ENCODE results near the gene IGF1R. TPM values are rescaled to one million over a fixed set of nuclear protein-coding genes. Genes with fewer than 3 reads are reported as not detected.

Gene IGF1R
- total and polyA plus RNA-seq, 2 donors (not counting 3 experiments of a cell fraction or from before 2014, with no cell fraction given): 16.1 to 59.1 TPM

- POLR2A ChIA-PET: no interaction called here
- Histone ChIP-seq H3K27ac (ENCODE audit: insufficient read depth, low read depth, low read length) (no peak overlapping the region), H3K9ac (replicated peaks; ENCODE audit: extremely low read depth, insufficient read depth, low read length) (no peak overlapping the region), H3K4me2 (ENCODE audit: insufficient read depth, low read length) (no peak overlapping the region), H3K9me1 (replicated peaks; ENCODE audit: control insufficient read depth, extremely low read depth, insufficient read depth, low read length) (no peaks in the 10 kb centered on the region), H3K79me2 (ENCODE audit: control insufficient read depth, insufficient read depth, low read length) (no peaks in the 10 kb centered on the region), H3K4me3 (replicated peaks in 1 of 3; ENCODE audit: insufficient read depth in 1 of 3, low read depth in 1 of 3, low read length in 3 of 3) (no peak overlapping the region), H3K27me3 (ENCODE audit: control insufficient read depth in 2 of 2, insufficient read depth in 2 of 2, low read length in 2 of 2) (no peaks in the 10 kb centered on the region), H3K36me3 (ENCODE audit: control insufficient read depth in 2 of 2, extremely low read depth in 1 of 2, insufficient read depth in 2 of 2, low read length in 2 of 2) (peaks cover 0 to 31% of the 10 kb centered on the region in 2 experiments), H2AFZ (ENCODE audit: low read depth, low read length) (no peak overlapping the region), H3K4me1 (ENCODE audit: control insufficient read depth, extremely low read depth, insufficient read depth, low read length) (peaks cover 3% of the 10 kb centered on the region), H4K20me1 (replicated peaks; ENCODE audit: control insufficient read depth, extremely low read depth, insufficient read depth, low read length) (no peaks in the 10 kb centered on the region), H3K9me3 (replicated peaks; ENCODE audit: control insufficient read depth, insufficient read depth, low read length) (no peaks in the 10 kb centered on the region)
- BruUV-seq (replicated peaks): no TSS peak
- intact Hi-C loops (cut with micrococcal nuclease) (no loop called here), dilution Hi-C loops (cut with MboI; ENCODE audit: extremely low pct_ligation_motif_present, low sequenced_read_pairs) (no loop called here)
- CTCF ChIA-PET: no interaction called here
- FAIRE-seq (no peak), DNase-seq (ENCODE audit: low read depth, low spot score) (no peak)
- TF ChIP-seq GATA2 (IDR thresholded peaks at IDR 0.05; ENCODE audit: insufficient read depth, insufficient read length, low read depth, low read length) (no peak), FOS (IDR thresholded peaks at IDR 0.05; ENCODE audit: borderline replicate concordance, insufficient read depth, low read length) (no peak), POLR2AphosphoS5 (IDR thresholded peaks at IDR 0.05; ENCODE audit: insufficient read depth, low read depth, low read length) (no peak), CTCF (IDR thresholded peaks at IDR 0.05; ENCODE audit: extremely low read depth in 1 of 2, insufficient read depth in 1 of 2, low read depth in 1 of 2, low read length in 2 of 2) (no peak), EZH2 (IDR thresholded peaks at IDR 0.05; ENCODE audit: borderline replicate concordance, low read depth, low read length, severe bottlenecking) (no peak), POLR2A (IDR thresholded peaks at IDR 0.05; ENCODE audit: low read depth, low read length) (no peak), JUN (IDR thresholded peaks at IDR 0.05; ENCODE audit: borderline replicate concordance, insufficient read depth, insufficient read length, low read depth) (no peak), MYC (IDR thresholded peaks at IDR 0.05; ENCODE audit: low read depth, low read length) (no peak)
- TF ChIP-seq, protein P1, sequence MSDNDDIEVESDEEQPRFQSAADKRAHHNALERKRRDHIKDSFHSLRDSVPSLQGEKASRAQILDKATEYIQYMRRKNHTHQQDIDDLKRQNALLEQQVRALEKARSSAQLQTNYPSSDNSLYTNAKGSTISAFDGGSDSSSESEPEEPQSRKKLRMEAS (IDR thresholded peaks at IDR 0.05; ENCODE audit: insufficient read depth, insufficient read length): no peak
These were observed 308.6 kb downstream of the IGF1R start for GRCh38 chr15:98956796-98957553.
